ENCODE measurements around the gene PPP2R5C.

PPP2R5C gene

GRCh38 chr14:101958418-101959180 is 197.1 kb downstream of the PPP2R5C start:
- TF ChIP-seq, protein P1, sequence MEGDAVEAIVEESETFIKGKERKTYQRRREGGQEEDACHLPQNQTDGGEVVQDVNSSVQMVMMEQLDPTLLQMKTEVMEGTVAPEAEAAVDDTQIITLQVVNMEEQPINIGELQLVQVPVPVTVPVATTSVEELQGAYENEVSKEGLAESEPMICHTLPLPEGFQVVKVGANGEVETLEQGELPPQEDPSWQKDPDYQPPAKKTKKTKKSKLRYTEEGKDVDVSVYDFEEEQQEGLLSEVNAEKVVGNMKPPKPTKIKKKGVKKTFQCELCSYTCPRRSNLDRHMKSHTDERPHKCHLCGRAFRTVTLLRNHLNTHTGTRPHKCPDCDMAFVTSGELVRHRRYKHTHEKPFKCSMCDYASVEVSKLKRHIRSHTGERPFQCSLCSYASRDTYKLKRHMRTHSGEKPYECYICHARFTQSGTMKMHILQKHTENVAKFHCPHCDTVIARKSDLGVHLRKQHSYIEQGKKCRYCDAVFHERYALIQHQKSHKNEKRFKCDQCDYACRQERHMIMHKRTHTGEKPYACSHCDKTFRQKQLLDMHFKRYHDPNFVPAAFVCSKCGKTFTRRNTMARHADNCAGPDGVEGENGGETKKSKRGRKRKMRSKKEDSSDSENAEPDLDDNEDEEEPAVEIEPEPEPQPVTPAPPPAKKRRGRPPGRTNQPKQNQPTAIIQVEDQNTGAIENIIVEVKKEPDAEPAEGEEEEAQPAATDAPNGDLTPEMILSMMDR (conservative IDR thresholded peaks at IDR 0.05), result no peak
- no peak overlapping the region for H3K27ac ChIP-seq

DNA sequence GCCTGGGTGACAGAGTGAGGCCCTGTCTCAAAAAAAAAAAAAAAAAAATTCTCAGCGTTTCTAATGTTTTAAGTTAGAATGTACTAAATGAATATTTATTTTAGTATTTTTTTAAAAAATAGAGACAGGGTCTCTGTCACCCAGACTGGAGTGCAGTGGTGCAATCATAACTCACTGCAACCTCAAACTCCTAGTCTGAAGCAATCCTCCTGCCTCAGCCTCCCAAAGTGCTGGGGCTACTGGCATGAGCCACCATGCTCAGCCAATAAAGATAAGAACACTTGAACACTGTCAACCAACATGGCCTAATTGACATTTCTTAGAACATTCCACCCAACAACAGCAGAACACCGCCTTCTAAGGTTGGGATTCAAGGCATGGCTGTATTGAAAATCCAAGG is 197.8 kb downstream of the PPP2R5C start:
- H3K27ac ChIP-seq, result no peak overlapping the region
- TF ChIP-seq, protein P1 (conservative IDR thresholded peaks at IDR 0.05), result no peak

GRCh38 chr14:101960225-101960624 is 198.7 kb downstream of the PPP2R5C start:
- TF ChIP-seq, protein P1 (conservative IDR thresholded peaks at IDR 0.05), result peak; percentile 58
- no peak overlapping the region for H3K27ac ChIP-seq

DNA sequence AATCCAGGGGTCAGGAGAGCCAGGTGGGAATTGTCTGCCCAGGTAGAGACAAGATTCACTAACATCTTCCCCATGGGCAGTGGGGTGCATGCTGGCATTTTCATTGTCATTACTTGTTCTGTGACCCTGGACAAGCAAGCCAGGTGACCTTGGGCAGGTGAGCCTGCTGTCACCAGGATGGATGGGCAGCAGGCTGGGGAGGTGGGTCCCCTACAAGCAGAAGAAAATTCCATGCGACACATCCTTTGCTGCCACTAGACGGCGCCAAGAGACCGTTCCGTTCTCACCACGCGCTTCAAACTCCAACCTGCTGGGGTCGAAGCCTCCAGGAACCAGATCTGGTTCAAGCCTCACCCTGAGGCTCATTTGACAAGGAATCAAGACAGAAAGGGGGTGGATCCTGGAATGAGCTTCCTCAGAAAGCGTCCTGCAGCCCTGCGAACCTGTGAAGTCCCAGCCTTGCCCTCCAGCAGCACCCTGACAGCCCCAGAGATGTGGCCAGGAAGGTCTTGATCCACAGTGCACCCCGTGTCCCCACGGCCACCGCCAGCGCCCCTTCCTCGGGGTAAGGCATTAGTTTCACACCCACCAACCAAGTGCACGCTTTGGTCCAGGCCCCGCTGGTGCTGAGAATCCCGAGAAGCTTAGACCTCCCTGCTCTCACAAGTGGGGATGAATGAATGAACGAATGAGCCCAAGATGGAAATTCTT is 199.7 kb downstream of the PPP2R5C start:
- no peak overlapping the region for H3K27ac ChIP-seq
- TF ChIP-seq, protein P1 (conservative IDR thresholded peaks at IDR 0.05), result peak; percentile 86

DNA sequence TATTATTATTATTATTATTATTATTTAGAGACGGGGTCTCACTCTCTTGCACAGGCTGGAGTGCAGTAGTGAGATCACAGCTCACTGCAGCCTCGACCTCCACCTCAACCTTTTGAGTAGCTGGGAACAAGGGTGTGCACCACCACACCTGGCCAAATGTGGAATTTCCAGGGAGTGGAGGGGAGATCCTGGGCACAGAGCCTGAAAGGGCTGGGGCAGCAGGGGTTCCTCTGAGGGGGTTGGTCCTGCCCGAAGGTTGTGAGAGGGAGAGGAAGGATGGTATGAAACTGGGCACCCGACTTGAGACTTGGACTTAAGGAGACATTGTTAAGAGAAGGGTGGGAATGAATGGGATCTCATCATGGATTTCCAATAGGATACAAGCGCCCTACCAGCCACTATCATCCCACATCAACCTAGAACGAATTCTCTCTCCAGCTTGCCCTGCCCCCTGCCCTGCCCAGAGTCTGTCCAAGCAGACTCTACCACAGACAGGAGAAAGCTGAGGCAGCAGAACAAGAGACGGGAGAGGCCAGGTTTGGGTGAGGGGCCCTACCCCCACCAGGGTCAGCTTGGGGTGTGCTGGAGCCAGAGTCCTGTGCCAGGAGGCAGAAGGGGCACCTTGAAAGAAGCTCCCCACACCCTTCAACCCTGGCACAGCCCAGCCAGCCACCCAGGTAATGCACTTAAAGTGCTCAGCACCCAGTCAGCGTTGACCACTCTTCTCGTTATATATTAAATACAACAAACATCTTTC is 200.4 kb downstream of the PPP2R5C start:
- TF ChIP-seq, protein P1 (conservative IDR thresholded peaks at IDR 0.05), result no peak
- H3K27ac ChIP-seq, result no peak overlapping the region

DNA sequence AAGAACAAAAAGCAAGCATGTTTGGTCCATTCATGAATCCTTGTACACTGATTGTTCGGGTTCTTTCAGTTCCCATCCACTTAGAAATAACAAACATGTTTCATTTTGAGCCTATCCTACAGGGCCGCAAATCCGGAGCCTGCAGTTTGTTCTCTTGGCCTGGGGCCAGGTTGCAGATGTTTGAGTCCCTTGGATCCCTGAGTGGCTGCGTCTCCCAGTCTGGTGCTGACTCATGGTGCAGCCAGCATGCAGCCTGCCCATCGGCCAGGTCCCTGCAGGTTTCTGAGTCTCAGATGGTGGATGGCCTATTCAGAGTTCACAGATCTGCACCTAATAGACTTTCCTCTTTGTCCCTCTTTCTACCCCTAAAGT is 201.0 kb downstream of the PPP2R5C start:
- TF ChIP-seq, protein P1 (conservative IDR thresholded peaks at IDR 0.05), result no peak
- H3K27ac ChIP-seq, result no peak overlapping the region

- no peak overlapping the region for H3K27ac ChIP-seq
These were observed 201.5 kb downstream of the PPP2R5C start for GRCh38 chr14:101963052-101963451.

More at GRCh38 chr14:101963052-101963451, 201.5 kb downstream of the PPP2R5C start:
- TF ChIP-seq, protein P1 (conservative IDR thresholded peaks at IDR 0.05), result no peak
